HCT116 (cell line): ENCODE data around the gene CLIC5.

Experiments used
- CTCF ChIP-seq, 3 experiments: fragments of 200-600 bp in 1 of 3; sonication (generic) in 1 of 3; IDR thresholded peaks in 2 of 3; conservative IDR thresholded peaks in 1 of 3; 2 replicates each; pipeline ENCODE4 v1.5.1; 2012 to 2017; ENCODE audit warnings: low read depth in 2 of 3, low read length in 2 of 3, antibody characterized with exemption in 1 of 3, borderline replicate concordance in 1 of 3, control low read depth in 1 of 3, mild to moderate bottlenecking in 1 of 3, mixed read lengths in 1 of 3, mixed run types in 1 of 3, moderate library complexity in 1 of 3; ENCODE audit not compliant: insufficient read depth in 1 of 3
- EZH2 ChIP-seq: fragments of 200-600 bp; sonication (generic); IDR thresholded peaks from 2 replicates; pipeline ENCODE4 v1.6.1; 2017; ENCODE audit warnings: antibody characterized with exemption, mixed run types
- MAX ChIP-seq: IDR thresholded peaks from 2 replicates; pipeline ENCODE4 v1.6.1; 2012
- POLR2A ChIP-seq: IDR thresholded peaks from 2 replicates; pipeline ENCODE4 v1.7.0; 2011; ENCODE audit warnings: borderline replicate concordance; ENCODE audit not compliant: insufficient read depth, insufficient read length; ENCODE audit errors: extremely low read depth
- POLR2AphosphoS5 ChIP-seq: IDR thresholded peaks from 2 replicates; pipeline ENCODE4 v1.6.1; 2011; ENCODE audit warnings: mild to moderate bottlenecking, low read depth, low read length, moderate library complexity
- RAD21 ChIP-seq: IDR thresholded peaks from 2 replicates; pipeline ENCODE4 v1.6.1; 2012; ENCODE audit warnings: low read depth, mild to moderate bottlenecking
- REST ChIP-seq: IDR thresholded peaks from 2 replicates; pipeline ENCODE4 v1.6.1; 2012; ENCODE audit warnings: low read depth
- SP1 ChIP-seq: IDR thresholded peaks from 2 replicates; pipeline ENCODE4 v1.6.1; 2012; ENCODE audit warnings: low read depth
- SRF ChIP-seq: IDR thresholded peaks from 2 replicates; pipeline ENCODE4 v1.6.1; 2012; ENCODE audit warnings: low read depth
- ZBTB33 ChIP-seq: IDR thresholded peaks from 2 replicates; pipeline ENCODE4 v1.6.1; 2011; ENCODE audit warnings: mild to moderate bottlenecking, low read length, moderate library complexity; ENCODE audit not compliant: insufficient replicate concordance; ENCODE audit errors: extremely low read depth
- ZFX ChIP-seq: fragments of 450-650 bp; IDR thresholded peaks from 2 replicates; pipeline ENCODE4 v1.6.1; 2017
- ZNF274 ChIP-seq: fragments of 200-500 bp; sonication (Bioruptor generic); IDR thresholded peaks from 2 replicates; pipeline ENCODE4 v1.6.1; 2014; ENCODE audit warnings: mild to moderate bottlenecking, low read depth, low read length, inconsistent platforms

- no peak for TF ChIP-seq CTCF (IDR thresholded peaks at IDR 0.05 in 2 of 3, conservative IDR thresholded peaks at IDR 0.05 in 1 of 3; ENCODE audit: borderline replicate concordance in 1 of 3, insufficient read depth in 1 of 3, low read depth in 2 of 3, low read length in 2 of 3)
- no peak for TF ChIP-seq ZFX
- no peak for TF ChIP-seq SP1
- TF ChIP-seq EZH2 = no peak
- no peak for TF ChIP-seq REST
- TF ChIP-seq RAD21 = no peak
- no peak for TF ChIP-seq MAX
- no peak for TF ChIP-seq POLR2A
- TF ChIP-seq POLR2AphosphoS5 = no peak
- TF ChIP-seq SRF = no peak
- TF ChIP-seq ZNF274 = no peak
- TF ChIP-seq ZBTB33 = no peak
Observed at GRCh38 chr6:45892696-45893245, 122.9 kb downstream of the CLIC5 start.
